ENCODE data around the gene PXT1.

The PXT1 gene

GRCh38 chr6:36387440-36388303 is 55.0 kb downstream of the PXT1 start, which contains the start of gene ETV7:
Gene ETV7 (minus strand): TSS chr6:36387669. CDS start chr6:36387541, 128 bp downstream.
- no peak for DNase-seq

GRCh38 chr6:36386495-36387439 is 55.9 kb downstream of the PXT1 start:
- peak; percentile 69 for DNase-seq

- DNase-seq = no peak
Observed at GRCh38 chr6:36384095-36384494, 58.6 kb downstream of the PXT1 start.

- no peak for DNase-seq
Observed at GRCh38 chr6:36383606-36384005, 59.0 kb downstream of the PXT1 start.

GRCh38 chr6:36382976-36383375 is 59.7 kb downstream of the PXT1 start:
- no peak for DNase-seq

- no peak for DNase-seq
Observed at GRCh38 chr6:36381502-36382389, 60.9 kb downstream of the PXT1 start.

GRCh38 chr6:36380166-36380565 is 62.5 kb downstream of the PXT1 start:
- no peak for DNase-seq

- DNase-seq = no peak
Observed at GRCh38 chr6:36378936-36379335, 63.7 kb downstream of the PXT1 start.

GRCh38 chr6:36378243-36378920 is 64.3 kb downstream of the PXT1 start:
- DNase-seq = no peak

- no peak for DNase-seq
Observed at GRCh38 chr6:36377594-36377993, 65.1 kb downstream of the PXT1 start.

GRCh38 chr6:36376742-36377141 is 65.9 kb downstream of the PXT1 start:
- no peak for DNase-seq

- DNase-seq = no peak
Observed at GRCh38 chr6:36376183-36376582, 66.5 kb downstream of the PXT1 start.

GRCh38 chr6:36375644-36376155 is 67.0 kb downstream of the PXT1 start:
- DNase-seq = no peak

- no peak for DNase-seq
Observed at GRCh38 chr6:36374972-36375371, 67.7 kb downstream of the PXT1 start.

GRCh38 chr6:36374194-36374593 is 68.5 kb downstream of the PXT1 start:
- no peak for DNase-seq

GRCh38 chr6:36373368-36374019 is 69.2 kb downstream of the PXT1 start:
- DNase-seq = no peak

GRCh38 chr6:36372088-36372487 is 70.6 kb downstream of the PXT1 start:
- DNase-seq = no peak

- DNase-seq = no peak
Observed at GRCh38 chr6:36371211-36371610, 71.4 kb downstream of the PXT1 start.

GRCh38 chr6:36370638-36371037 is 72.0 kb downstream of the PXT1 start:
- DNase-seq = no peak

- no peak for DNase-seq
Observed at GRCh38 chr6:36368921-36369865, 73.5 kb downstream of the PXT1 start.

Measured in 8988T (cell line).